Measurements from ENCODE around the gene POU6F2. TPM values are rescaled to one million over a fixed set of nuclear protein-coding genes. Genes with fewer than 3 reads are reported as not detected.

Gene POU6F2
- total RNA-seq, 1 experiment from 2014 or later, result 3.9 TPM

DNA sequence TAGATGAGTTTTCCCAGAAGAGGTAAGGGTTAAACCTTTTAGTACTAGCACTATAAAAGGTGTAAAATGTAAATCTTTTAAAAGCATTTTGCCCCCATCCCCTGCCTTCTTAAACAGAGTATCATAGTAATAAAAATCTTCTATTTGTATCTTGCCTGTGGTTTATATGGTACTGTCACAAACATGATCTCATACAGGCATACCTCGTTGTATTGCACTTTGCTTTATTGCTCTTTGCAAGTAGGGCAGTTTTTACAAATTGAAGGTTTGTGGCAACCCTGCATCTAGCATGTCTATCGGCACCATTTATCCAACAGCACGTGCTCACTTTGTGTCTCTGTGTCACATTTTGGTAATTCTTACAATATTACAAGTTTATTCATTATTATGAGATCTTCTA, 389.7 kb downstream of the POU6F2 start:
- Mint-ChIP-seq H3K36me3 (ENCODE audit: insufficient read depth, unreplicated experiment) (no peaks in the 10 kb centered on the region), H3K4me1 (ENCODE audit: low read depth, unreplicated experiment) (no peaks in the 10 kb centered on the region), H3K9me3 (ENCODE audit: unreplicated experiment) (no peaks in the 10 kb centered on the region), H3K27ac (ENCODE audit: unreplicated experiment) (no peak overlapping the region), H3K27me3 (ENCODE audit: insufficient read depth, unreplicated experiment) (peaks cover 28% of the 10 kb centered on the region), H3K4me3 (ENCODE audit: unreplicated experiment) (no peak overlapping the region)
- TF ChIP-seq, protein P1, sequence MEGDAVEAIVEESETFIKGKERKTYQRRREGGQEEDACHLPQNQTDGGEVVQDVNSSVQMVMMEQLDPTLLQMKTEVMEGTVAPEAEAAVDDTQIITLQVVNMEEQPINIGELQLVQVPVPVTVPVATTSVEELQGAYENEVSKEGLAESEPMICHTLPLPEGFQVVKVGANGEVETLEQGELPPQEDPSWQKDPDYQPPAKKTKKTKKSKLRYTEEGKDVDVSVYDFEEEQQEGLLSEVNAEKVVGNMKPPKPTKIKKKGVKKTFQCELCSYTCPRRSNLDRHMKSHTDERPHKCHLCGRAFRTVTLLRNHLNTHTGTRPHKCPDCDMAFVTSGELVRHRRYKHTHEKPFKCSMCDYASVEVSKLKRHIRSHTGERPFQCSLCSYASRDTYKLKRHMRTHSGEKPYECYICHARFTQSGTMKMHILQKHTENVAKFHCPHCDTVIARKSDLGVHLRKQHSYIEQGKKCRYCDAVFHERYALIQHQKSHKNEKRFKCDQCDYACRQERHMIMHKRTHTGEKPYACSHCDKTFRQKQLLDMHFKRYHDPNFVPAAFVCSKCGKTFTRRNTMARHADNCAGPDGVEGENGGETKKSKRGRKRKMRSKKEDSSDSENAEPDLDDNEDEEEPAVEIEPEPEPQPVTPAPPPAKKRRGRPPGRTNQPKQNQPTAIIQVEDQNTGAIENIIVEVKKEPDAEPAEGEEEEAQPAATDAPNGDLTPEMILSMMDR (IDR thresholded peaks at IDR 0.05; ENCODE audit: insufficient read depth in 1 of 2, low read depth in 1 of 2, low read length in 1 of 2, severe bottlenecking in 1 of 2, unreplicated experiment in 1 of 2), result no peak
- Histone ChIP-seq H3K9me3 (no peaks in the 10 kb centered on the region), H3K4me3 (ENCODE audit: low read depth, low read length) (no peak overlapping the region), H3K36me3 (ENCODE audit: control insufficient read depth, insufficient read depth, low read length) (no peaks in the 10 kb centered on the region), H3K27me3 (replicated peaks; ENCODE audit: control insufficient read depth, insufficient read depth, low read length) (no peaks in the 10 kb centered on the region; the same call in 1 of the 2 replicates), H3K4me1 (no peaks in the 10 kb centered on the region)
- no TSS peak for BruUV-seq (replicated peaks)
- intact Hi-C loops (cut with micrococcal nuclease; ENCODE audit: unreplicated experiment), result no loop called here
- POLR2A ChIA-PET, result no interaction called here
- no peak for DNase-seq
- CTCF ChIA-PET, result no interaction called here

DNA sequence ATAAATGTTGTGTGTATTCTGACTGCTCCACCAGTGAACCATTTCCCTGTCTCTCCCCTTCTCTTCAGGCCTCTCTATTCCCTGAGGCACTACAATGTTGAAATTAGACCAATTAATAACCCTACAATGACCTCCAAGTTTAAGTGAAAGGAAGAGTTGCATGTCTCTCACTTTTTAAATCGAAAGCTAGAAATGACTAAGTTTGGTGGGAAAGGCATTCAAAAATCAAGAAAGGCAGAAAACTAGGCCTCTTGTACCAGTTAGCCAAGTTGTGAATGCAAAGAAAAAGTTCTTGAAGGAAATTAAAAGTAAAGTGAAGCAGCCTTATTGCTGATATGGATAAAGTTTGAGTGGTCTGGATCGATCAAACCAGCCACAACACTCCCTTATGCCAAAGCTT, 390.2 kb downstream of the POU6F2 start:
- no peaks in the 10 kb centered on the region for H3K36me3 ChIP-seq (ENCODE audit: control insufficient read depth, insufficient read depth, low read length)
- intact Hi-C loops (cut with micrococcal nuclease; ENCODE audit: unreplicated experiment), result no loop called here
- no peaks in the 10 kb centered on the region for H3K9me3 ChIP-seq
- H3K9me3 Mint-ChIP-seq (ENCODE audit: unreplicated experiment), result no peaks in the 10 kb centered on the region
- H3K27ac Mint-ChIP-seq (ENCODE audit: unreplicated experiment), result no peak overlapping the region
- H3K4me3 ChIP-seq (ENCODE audit: low read depth, low read length), result no peak overlapping the region
- peaks cover 23% of the 10 kb centered on the region for H3K27me3 Mint-ChIP-seq (ENCODE audit: insufficient read depth, unreplicated experiment)
- DNase-seq, result no peak
- BruUV-seq (replicated peaks), result no TSS peak
- H3K4me1 ChIP-seq, result no peaks in the 10 kb centered on the region
- H3K4me3 Mint-ChIP-seq (ENCODE audit: unreplicated experiment), result no peak overlapping the region
- TF ChIP-seq, protein P1 (IDR thresholded peaks at IDR 0.05; ENCODE audit: insufficient read depth in 1 of 2, low read depth in 1 of 2, low read length in 1 of 2, severe bottlenecking in 1 of 2, unreplicated experiment in 1 of 2), result no peak
- ChIA-PET CTCF (no interaction called here), POLR2A (no interaction called here)
- no peaks in the 10 kb centered on the region for H3K36me3 Mint-ChIP-seq (ENCODE audit: insufficient read depth, unreplicated experiment)
- no peaks in the 10 kb centered on the region; the same call in 1 of the 2 replicates for H3K27me3 ChIP-seq (replicated peaks; ENCODE audit: control insufficient read depth, insufficient read depth, low read length)
- H3K4me1 Mint-ChIP-seq (ENCODE audit: low read depth, unreplicated experiment), result no peaks in the 10 kb centered on the region

DNA sequence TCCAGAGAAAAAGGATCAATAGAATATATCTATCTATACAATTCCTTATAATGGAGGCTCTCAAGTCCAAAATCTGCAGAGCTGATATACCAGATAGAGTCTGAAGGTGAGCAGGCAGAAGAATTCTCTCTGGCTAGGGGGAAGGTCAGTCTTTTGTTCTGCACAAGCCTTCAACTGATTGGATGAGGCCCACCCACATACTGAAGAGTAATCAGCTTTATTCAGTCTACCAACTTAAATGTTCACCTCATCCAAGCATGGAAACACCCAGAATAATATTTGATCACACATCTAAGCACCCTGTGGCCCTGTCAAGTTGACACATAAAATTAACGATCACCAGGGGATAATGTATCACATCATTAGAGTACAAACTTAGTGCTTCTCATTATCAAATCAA, 394.7 kb downstream of the POU6F2 start:
- POLR2A ChIA-PET, result no interaction called here
- H3K27me3 Mint-ChIP-seq (ENCODE audit: insufficient read depth, unreplicated experiment), result peaks cover 5% of the 10 kb centered on the region
- intact Hi-C loops (cut with micrococcal nuclease; ENCODE audit: unreplicated experiment), result no loop called here
- BruUV-seq (replicated peaks), result no TSS peak
- Histone ChIP-seq H3K9me3 (no peaks in the 10 kb centered on the region), H3K4me1 (no peaks in the 10 kb centered on the region), H3K4me3 (ENCODE audit: low read depth, low read length) (no peak overlapping the region), H3K36me3 (ENCODE audit: control insufficient read depth, insufficient read depth, low read length) (no peaks in the 10 kb centered on the region), H3K27me3 (replicated peaks; ENCODE audit: control insufficient read depth, insufficient read depth, low read length) (no peaks in the 10 kb centered on the region; the same call in 1 of the 2 replicates)
- DNase-seq, result no peak
- no peak overlapping the region for H3K27ac Mint-ChIP-seq (ENCODE audit: unreplicated experiment)
- peaks cover 6% of the 10 kb centered on the region for H3K36me3 Mint-ChIP-seq (ENCODE audit: insufficient read depth, unreplicated experiment)
- CTCF ChIA-PET, result no interaction called here
- no peaks in the 10 kb centered on the region for H3K9me3 Mint-ChIP-seq (ENCODE audit: unreplicated experiment)
- no peaks in the 10 kb centered on the region for H3K4me1 Mint-ChIP-seq (ENCODE audit: low read depth, unreplicated experiment)
- H3K4me3 Mint-ChIP-seq (ENCODE audit: unreplicated experiment), result no peak overlapping the region
- TF ChIP-seq, protein P1 (IDR thresholded peaks at IDR 0.05; ENCODE audit: insufficient read depth in 1 of 2, low read depth in 1 of 2, low read length in 1 of 2, severe bottlenecking in 1 of 2, unreplicated experiment in 1 of 2), result no peak

Data from Caco-2 (cell line).